ENCODE data around the gene SYNPO2.

The SYNPO2 gene

DNA sequence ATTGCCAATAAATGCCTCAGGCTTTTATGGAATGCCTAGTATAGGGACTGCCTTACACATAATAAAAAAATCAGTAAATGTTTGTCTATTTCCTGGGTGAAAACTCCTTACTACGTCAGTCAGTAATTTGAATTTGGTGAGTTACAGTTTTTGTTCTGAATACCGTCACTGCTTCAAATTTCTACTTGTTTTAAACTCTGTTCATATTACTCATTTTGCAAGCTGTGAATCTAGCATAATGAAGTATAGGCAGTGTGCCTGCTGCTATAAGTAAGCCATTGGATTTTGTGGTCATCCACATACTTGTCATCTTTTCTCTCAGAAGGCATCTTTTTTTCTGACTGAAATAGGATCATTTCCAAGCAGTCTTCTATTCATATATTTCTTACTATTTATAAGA lies 43.1 kb downstream of the SYNPO2 start:
- DNase-seq (ENCODE audit: low read depth): no peak

DNA sequence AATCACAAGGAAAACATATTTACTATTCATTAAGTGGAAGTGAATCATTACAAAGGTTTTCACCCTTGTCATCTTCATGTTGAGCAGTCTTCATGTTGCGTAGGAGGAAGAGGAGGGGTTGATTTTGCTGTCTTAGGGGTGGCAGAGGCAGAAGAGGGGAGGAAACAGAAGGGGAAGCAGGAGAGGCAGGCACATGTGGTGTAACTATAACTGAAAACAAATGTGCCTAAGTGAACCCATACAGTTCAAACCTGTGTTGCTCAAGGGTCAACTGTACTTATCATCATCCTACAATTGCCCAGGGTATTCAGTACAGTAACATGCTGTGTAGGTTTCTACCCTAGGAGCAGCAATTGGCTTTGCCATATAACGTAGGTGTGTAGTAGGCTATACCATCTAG lies 47.2 kb downstream of the SYNPO2 start:
- DNase-seq (ENCODE audit: low read depth): no peak

DNA sequence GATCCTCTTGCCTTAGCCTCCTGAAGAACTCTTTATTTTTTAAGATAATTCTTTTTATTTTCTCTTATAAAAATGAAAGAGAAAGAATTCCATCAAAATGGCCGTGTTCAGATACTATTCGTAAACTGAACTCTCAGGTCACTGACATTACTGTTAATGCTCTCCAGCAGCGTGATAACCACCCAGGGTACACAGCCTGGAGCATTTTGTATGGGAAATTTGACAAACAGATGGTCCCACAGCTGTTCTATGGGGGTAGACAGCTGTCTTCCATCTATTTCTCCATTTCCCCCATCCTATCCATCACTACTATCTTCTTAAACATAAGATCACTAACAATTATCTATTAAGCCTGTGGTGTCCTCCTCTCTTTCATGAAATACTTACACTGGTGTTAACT lies 47.8 kb downstream of the SYNPO2 start:
- no peak for DNase-seq (ENCODE audit: low read depth)

DNA sequence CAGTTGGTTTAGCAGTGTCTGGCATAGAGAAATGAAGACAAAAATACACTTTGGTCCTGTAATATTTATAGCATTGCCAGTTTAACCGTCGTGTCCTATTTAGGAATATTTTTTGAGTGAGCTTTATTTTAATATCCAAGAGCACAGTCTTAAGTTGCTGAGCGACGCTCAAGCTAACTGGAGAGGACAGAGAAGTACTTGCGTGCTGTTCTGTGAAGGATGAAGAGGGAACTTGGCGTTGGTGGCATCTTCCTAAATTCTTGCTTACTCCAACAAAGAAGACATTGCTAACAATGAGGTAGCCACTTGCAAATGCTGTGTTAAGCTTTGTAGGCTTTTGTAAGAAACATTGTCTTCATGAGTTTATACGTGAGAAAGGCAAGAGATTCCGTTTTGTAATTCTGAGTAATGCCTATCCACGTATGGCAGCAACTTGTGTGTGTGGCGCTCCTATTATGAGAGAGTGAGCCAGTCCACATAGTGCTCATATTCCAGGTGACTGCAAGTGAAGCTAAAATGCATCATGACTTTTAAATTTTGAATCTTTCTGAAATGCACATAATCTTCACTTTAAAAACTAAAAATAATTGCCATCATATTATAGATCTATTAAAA lies 50.6 kb downstream of the SYNPO2 start:
- no peak for DNase-seq (ENCODE audit: low read depth)

DNA sequence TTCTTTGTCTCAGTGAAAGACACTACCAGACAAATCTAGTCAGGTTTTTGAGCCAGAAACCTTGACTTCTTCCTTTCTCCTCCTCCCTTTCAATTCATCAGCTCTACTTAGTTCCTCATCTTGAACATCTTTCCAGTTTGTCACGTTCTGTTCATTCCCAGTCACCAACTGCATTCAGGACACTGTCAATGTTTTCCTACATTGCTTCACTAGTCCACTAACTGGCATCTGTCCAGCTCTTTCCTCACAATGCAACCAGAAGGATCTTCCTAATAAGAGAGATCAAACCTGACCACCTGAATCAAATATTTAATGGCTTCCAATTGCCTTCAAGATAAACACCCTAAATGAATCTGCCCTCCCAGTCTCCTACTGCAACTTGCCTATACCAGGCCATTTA lies 52.5 kb downstream of the SYNPO2 start:
- no peak for DNase-seq (ENCODE audit: low read depth)

DNA sequence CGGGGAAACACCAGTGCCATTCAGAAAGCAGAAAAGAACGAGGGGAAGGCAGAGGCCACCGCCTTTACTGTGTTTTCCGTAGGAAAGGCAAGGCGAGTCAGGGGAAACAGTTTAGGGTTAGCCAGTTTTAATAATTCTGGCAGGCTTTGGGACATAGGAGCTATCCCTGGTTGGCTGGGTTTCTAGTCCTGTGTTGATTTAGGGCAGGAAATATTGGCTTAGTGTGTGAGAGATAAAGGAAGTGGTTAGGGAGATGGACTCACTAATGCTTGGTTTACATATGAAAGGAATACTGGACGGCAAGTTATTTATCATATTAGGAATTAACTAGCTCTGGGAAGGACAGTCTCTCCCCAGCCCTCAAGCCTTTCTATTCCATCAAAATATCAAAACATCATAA lies 53.1 kb downstream of the SYNPO2 start:
- no peak for DNase-seq (ENCODE audit: low read depth)

DNA sequence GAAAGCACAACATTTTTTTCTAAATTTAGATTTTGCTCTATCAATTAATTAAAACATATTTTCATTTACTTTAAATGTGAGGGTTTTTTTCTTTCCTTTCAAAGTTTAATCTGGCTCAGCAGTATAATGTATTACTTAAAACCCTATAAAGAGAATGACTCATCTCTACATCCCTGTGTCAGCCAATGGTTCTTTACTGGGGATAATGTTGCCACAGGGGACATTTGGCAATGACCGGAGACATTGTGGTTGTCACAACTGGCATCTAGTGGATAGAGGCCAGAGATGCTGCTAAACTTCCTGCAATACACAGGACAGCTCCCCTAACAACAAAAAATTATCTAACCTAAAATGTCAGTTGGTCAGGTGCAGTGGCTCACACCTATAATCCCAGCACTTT lies 53.8 kb downstream of the SYNPO2 start:
- DNase-seq (ENCODE audit: low read depth): no peak

DNA sequence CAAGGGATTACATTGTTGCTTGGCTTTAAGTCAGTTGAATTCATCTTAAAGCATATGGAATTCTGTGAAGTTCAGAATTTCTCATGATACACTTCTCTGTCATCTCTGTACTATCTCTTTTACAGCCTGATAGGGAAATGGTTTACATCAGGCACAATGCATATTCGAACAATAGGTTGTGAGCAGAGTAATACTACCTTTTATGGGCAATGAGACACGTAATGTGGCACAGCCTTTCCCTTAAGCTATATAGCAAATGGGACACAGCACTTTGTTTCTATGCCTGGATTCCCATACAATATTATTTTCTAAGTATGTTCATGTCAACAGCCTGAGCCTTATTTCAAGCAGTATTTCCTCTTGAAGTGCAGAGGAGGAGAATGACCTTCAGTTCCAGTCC lies 58.4 kb downstream of the SYNPO2 start:
- DNase-seq (ENCODE audit: low read depth): no peak

DNA sequence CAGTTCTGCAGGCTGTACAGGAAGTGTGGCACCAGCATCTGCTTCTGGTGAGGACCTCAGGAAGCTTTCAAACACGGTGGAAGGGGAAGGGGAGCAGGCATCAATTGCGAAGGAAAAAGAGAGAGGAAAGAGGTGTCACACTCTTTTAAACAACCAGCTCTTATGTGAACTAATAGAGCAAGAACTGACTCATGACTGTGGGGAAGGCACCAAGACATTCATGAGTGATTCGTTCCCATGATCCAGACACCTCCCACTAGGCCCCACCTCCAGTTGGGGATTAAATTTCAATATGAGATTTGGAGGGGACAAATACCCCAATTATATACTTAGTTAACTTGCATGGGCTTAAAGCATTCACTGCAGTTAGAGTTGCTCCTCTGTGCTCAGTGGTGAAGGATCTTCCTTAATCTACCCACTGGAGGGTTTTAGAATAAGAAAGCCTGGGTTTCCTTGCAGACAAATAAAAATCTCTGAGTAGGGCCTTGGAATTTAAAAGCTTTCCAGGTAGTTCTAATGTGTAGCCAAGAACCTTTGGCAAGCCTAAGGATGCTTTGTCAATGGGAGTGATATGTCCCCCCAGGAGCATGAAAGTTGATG lies 60.0 kb downstream of the SYNPO2 start:
- DNase-seq (ENCODE audit: low read depth): no peak

DNA sequence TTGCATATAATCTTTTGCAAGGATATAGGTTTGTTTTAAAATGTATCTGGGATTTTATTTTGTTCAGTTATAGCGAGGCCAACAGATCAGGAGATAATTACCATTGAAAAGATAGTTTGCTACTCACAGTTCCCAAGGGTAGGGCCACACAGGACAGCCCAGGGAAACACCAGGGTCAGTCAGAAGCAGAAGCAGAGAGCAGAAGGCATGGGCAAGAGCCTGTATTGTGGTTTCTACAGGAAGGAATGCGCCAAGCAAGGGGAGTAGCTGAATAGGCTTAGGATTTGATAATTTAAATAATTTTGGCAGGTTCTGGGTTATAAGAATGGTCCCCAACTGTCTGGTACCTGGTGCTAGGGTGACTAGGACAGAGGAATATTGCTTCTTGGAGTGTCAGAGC lies 61.6 kb downstream of the SYNPO2 start:
- DNase-seq (ENCODE audit: low read depth): no peak

DNA sequence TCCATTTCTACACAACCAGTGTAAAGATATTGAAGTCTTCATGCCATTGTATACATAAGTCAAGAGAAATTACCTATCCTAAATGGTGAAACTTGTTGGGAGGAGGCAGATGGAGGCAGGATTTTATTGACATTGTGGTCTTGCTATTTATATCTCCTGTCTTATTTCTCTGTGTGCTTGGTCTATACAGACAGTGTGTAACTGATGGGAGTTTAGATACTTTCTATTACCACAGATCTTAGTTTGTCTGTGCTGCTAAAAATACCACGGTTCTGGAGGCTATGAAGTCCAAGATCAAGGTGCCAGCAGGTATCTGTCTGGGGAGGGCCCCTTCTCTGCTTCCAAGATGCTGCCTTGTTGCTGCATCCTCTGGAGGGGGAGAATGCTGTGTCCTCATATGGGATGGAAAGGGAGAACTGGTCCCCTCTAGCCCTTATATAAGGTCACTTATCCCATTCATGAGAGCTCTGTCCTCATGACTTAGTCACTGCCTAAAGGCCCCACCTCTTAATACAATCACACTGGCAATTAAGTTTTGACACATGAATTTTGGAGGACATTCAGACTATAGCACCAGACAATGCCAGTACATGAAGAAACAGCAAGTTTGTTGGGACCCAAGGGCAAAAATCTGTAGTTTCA lies 62.4 kb downstream of the SYNPO2 start:
- no peak for DNase-seq (ENCODE audit: low read depth)

DNA sequence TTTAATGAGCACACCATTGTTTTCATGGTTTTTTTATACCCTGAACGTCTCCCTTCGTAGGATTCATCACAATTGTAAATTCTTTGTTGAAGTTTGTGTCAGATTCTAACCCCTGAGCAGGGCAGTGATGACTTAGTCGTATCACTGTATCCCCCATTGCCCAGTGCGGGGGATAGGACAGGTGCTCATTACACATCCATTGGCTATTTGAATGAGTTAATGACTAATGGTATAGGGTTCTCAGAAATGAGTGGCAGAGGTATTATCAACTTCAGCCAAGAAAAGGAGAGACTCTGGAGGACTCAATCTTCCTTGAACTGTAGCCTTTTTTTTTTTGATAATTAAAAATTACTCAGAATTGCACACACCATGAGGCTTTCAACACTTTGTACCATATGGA lies 64.6 kb downstream of the SYNPO2 start:
- no peak for DNase-seq (ENCODE audit: low read depth)

DNA sequence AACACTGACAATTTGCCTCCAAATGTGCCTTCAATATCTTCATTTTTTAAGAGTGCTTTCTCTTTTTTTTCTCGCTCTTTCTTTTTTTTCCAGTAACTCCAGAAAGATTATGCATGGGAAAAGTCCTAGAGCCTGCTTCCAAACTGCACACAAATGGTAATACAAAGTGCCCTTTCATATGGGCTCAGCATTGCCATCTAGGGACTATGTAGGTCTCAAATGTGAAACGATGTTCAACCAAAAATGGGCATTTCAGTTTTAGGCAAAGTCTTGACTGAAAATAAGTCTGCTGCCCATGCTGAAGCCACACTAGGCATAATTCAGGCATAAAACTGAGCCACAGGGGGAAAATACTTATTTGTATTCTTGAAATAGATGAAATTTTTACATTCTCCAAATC lies 65.6 kb downstream of the SYNPO2 start:
- no peak for DNase-seq (ENCODE audit: low read depth)

DNA sequence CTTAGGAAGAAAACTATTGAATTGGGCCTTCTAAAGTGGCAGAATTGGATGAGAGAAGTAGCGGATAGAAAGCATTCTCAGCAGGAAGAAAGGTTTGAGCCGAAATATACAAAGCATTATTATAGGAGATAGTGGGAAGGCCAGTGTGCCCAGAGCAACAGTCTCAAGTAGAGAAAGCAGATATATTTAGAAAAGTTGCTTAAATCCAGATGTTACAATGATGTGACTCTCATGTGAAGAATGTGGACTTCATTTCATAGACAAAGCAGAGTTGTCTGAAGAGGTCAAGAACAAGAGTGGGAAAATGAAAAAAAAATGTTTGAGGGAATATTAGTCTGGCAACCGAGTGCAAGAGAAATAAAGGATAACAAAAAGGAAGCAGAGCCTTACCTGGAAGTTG lies 66.9 kb downstream of the SYNPO2 start:
- DNase-seq (ENCODE audit: low read depth): no peak

DNA sequence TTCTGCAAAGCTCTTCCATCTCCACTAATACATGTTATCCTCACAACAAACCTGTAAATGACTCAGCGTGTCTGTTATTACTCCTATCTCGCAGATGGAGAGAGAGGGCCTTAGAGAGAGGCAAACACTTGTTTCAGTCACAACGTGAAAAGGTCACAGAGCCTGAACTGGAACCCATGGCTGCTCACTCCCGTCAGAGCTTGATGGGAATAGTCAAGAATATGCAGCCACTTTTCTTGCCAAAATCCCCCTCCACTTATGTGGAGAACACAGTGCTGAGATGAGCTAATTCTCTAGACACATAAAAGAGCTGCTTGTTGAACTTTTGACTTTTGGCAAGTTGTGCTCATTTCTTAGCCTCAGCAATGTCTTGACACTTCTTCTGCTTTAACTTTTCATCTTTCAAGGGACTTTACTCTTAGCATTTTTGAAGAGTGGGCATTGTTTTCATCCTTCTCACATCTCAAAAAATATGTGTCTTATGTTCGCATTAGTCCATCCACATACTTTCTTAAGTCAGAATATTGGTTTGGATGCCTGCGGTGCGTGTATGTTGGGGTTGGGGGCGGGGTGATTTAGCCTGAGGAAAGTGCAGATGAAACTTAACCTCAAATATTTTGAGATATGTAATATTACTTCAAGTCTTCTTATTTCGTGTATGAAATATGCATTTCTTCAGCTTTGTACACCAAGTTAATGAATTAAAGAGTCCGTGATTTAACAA lies 69.2 kb downstream of the SYNPO2 start:
- DNase-seq (ENCODE audit: low read depth): no peak

DNA sequence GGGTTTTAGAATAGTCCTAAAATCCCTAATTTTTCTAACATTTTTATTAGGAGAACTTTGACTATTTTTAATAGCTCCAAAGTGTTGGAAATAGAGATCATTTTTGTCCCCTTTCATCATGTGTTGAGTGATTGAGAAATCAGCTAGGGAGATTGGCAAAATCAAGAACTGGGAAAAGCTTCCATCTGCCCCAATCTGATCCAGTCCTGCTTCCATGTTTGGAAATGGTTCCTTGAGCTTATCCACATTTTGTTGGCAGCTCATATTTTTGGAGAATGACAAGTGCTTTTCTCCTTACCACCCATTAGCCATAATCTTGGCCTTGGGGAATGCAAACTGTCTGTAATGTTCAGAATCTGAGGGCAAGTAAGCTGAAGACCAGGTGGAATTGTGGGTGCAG lies 73.9 kb downstream of the SYNPO2 start:
- DNase-seq (ENCODE audit: low read depth): no peak

DNA sequence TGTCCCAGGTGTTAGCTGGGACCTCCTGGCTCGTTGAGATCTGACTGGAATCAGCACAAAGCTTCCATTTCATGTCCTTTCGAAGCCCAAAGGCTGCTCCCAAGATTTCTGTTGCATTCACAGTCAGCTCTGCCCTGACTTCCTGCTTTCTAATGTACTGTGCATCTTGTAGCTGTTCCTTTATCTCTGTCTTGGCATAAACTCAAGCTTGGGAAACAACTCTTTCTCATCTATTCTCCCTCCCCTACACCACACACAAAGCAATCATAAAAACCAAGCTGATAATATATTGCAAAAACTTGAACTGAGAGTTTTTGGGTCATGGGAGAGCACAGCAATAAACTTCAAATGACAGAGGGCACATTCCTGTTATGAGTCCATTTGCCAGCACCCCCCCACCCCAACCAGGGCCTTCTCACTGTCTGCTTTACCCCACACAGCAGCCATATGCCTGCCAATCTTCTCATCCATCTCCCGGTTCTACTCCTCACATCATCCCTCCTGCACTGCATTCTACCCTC lies 76.3 kb downstream of the SYNPO2 start:
- no peak for DNase-seq (ENCODE audit: low read depth)

DNA sequence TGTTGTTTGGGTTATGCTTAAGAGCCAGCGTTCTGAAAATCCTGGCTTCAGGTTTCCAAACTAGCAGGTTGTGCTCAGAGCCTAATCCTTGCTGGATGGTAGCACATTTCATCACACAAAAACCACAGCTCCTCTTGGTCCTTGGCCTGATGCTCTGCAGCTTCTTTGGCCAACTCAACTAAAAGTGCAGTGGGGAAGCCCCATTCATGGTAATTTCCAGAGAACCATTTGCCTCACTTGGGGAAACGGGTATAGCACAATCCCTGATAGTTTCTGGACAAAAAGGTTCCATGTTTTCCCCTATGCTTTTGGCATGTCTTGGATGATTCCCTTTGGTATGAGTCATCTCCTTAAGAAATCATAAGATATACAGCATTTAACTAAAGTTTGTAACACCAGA lies 78.7 kb downstream of the SYNPO2 start:
- no peak for DNase-seq (ENCODE audit: low read depth)

DNA sequence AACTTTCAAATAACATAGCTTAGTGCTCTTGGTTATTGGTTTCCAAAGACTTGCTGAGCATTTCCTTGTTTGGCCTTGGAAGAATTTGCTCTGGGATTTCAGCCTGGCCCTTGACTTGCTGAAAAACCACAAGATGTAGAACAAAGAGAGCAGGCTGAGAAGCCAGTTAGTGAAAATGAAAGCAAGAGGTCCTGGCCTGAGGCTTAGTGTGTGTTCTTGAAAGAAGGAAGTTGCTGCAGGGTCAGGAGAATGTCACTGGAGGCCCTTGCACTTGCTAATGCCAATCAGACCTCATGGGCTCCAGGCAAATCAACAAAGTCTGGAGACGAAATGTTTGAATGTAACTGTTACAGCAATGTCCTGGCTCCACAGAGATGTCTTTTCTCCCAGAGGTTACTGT lies 79.4 kb downstream of the SYNPO2 start:
- DNase-seq (ENCODE audit: low read depth): no peak

DNA sequence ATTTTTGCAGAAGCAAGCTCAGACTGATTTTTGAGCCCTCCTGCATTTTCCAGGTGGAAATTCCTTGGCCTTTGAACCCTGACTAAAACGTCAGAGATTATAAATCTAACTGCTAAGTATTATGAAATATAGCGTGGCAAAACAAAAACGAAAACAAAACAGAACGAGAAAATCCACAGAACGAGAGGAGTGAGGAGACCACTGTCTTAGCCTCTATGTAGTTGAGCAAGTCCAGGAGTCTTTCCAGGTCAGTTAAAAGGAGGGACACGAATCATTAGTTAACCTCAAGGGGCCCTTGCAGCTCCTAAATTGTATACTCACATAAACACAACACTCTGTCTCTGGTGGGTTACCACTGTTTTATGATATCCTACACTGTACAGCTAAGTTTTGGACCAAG lies 80.2 kb downstream of the SYNPO2 start:
- no peak for DNase-seq (ENCODE audit: low read depth)

DNA sequence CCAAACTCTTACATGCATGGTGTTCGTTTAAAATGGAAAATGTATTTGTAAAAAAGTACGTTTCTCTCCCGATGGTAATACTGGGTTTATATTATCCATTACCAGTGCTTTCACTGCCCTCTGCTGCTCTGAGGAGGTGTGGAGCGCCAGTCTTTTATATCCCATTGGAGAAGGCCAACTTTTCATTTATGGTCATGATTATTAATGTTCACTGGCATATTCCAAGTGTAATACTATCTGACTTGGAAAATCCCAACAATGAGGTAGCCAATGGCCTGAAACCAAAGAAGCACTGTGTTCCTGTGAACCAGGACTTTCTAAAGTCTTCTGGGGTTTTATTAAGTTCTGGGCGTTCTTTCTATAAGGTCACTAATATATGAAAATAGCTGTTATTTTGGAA lies 80.7 kb downstream of the SYNPO2 start:
- no peak for DNase-seq (ENCODE audit: low read depth)

DNA sequence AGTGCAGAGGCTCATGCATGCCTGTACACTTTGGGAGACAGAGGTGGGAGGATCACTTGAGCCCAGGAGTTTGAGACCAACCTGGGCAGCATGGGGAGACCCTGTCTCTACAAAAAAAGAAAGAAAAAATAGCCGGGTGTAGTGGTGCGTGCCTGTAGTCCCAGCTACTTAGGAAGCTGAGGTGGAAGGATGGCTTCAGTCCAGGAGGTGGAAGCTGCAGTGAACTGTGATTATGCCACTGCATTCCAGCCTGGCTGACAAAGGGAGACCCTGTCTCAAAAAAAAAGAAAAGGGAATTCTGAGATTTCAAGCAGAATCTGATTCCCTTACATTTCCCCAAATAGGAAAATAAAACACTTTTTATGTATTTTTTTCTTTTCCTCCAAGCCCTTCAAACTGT lies 83.5 kb downstream of the SYNPO2 start:
- DNase-seq (ENCODE audit: low read depth): no peak

DNA sequence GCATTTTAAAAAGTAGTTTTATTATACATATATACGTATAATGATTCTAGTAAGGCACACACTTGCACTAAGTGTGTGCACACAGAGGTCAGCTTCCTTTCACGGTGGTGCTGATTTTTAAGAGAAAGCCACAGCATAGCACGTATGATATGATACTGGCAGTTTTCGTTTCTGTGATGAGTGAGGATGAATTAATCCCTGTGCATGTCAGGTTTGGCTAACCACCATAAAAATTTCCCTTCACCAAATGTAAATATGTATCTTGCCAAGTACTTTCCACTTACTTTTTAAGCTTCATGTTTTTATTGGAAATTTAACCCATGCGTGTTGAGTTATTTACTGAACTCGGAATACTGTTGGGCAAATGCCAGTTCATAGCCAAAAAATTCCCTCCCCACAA lies 84.6 kb downstream of the SYNPO2 start:
- DNase-seq (ENCODE audit: low read depth): no peak
